AG04449 (cell line): ENCODE results near the gene ACSF2.
"Not testable (repeated sequence)": the region's sequence is repeated elsewhere in the genome, so short reads cannot be mapped to it uniquely, and the experiment has no call there.

ENCODE experiments used
- CTCF ChIA-PET: fragments of 350-600 bp; formaldehyde crosslinking; extraction: SDS; loops from one replicate; lab custom pipeline; 2021; ENCODE audit warnings: antibody characterized with exemption; lab: Yijun Ruan, JAX
- POLR2A ChIA-PET: fragments of 400-600, 350-600 bp; formaldehyde crosslinking; extraction: SDS; loops from one replicate; lab custom pipeline; 2020; ENCODE audit warnings: antibody characterized with exemption, inconsistent platforms; lab: Yijun Ruan, JAX
- DNase-seq: peaks from one replicate; pipeline ENCODE4 v3.0.0-alpha.2; 2010; ENCODE audit warnings: low read depth, low spot score
- H3K4me3 ChIP-seq: 2 replicates; pipeline ENCODE4 v1.5.1; 2011; ENCODE audit warnings: low read depth, mild to moderate bottlenecking, control low read depth, low read length
- CTCF ChIP-seq: IDR thresholded peaks from one replicate; pipeline ENCODE4 v1.5.1; 2011; ENCODE audit warnings: mild to moderate bottlenecking, moderate library complexity, low read length, control low read depth, inconsistent platforms; ENCODE audit not compliant: insufficient read depth; ENCODE audit errors: missing control alignments

Gene ACSF2

GRCh38 chr17:50471009-50471905 lies 45.2 kb downstream of the ACSF2 start:
- DNase-seq: no peak
- H3K4me3 ChIP-seq: no peak overlapping the region
- no peak for TF ChIP-seq CTCF
- CTCF ChIA-PET: interaction anchor here (0.7 to 2.1 kb wide), 8 partner anchors 8 to 155 kb away, joined by 3 to 9 read pairs (median 4); partner anchors contain the start of gene LRRC59
- POLR2A ChIA-PET: no interaction called here

DNA sequence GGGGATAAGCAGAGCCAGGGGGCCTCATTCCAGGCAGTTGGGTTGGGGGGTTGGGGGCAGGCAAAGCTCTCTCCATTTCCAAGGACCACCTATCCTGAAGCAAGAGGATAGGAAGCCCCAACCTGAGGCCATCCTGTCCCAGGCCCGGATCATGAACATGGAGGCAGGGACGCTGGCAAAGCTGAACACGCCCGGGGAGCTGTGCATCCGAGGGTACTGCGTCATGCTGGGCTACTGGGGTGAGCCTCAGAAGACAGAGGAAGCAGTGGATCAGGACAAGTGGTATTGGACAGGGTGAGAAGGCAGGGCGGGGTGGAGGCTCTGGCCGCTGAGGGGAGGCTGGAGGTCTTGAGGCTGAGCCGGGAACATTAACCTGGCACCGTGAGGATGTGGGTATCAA lies 46.3 kb downstream of the ACSF2 start:
- no peak overlapping the region for H3K4me3 ChIP-seq
- TF ChIP-seq CTCF: no peak
- DNase-seq: no peak
- ChIA-PET POLR2A (no interaction called here), CTCF (interaction anchor here (0.7 to 2.1 kb wide), 14 partner anchors 10 to 154 kb away, joined by 3 to 9 read pairs (median 4); partner anchors contain the start of gene LRRC59)

DNA sequence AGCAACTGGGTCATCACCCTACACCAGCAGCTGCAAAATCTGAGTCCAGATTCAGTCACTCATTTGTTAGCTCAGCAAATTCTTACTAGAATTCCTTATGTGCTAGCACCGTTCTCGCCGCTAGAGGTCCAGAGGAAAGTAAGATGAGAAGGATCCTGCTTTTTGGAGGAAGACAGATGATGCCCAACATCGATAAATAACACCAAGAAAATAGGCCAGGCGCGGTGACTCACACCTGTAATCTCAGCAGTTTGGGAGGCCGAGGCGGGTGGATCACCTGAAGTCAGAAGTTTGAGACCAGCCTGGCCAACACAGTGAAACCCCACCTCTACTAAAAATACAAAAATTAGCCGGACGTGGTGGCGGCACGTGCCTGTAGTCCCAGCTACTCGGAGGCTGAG lies 46.7 kb downstream of the ACSF2 start:
- DNase-seq, H3K4me3 ChIP-seq, POLR2A ChIA-PET: not testable (repeated sequence)
- CTCF ChIA-PET: interaction anchor here (0.7 to 2.1 kb wide), 13 partner anchors 9 to 153 kb away, joined by 3 to 9 read pairs (median 4); partner anchors contain the start of gene LRRC59

DNA sequence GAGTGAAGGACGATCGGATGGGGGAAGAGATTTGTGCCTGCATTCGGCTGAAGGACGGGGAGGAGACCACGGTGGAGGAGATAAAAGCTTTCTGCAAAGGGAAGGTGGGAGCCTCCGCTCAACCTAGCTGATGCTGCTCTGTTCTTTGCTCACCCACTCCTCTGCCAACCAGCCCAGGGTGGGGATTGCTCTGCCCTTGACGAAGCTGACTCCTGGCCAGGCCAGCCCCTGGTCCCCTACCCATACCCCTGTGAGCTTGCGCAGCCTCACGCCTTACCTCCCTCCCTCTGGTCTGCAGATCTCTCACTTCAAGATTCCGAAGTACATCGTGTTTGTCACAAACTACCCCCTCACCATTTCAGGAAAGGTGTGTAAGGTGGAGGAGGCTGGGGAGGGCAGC lies 47.9 kb downstream of the ACSF2 start:
- TF ChIP-seq CTCF: no peak
- POLR2A ChIA-PET: no interaction called here
- no peak overlapping the region for H3K4me3 ChIP-seq
- no peak for DNase-seq
- CTCF ChIA-PET: interaction anchor here (0.6 to 1.6 kb wide), 6 partner anchors 8 to 112 kb away, joined by 3 to 6 read pairs (median 4); no protein-coding TSS in a partner anchor

DNA sequence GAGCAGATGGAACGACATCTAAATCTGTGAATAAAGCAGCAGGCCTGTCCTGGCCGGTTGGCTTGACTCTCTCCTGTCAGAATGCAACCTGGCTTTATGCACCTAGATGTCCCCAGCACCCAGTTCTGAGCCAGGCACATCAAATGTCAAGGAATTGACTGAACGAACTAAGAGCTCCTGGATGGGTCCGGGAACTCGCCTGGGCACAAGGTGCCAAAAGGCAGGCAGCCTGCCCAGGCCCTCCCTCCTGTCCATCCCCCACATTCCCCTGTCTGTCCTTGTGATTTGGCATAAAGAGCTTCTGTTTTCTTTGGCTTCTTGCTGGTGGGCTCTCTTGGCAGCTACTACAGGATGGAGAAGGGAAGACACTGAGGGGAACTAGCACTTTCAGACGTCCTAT lies 48.5 kb downstream of the ACSF2 start:
- ChIA-PET POLR2A (no interaction called here), CTCF (interaction anchor here (0.6 to 1.6 kb wide), 5 partner anchors 8 to 112 kb away, joined by 3 to 7 read pairs (median 3); partner anchors contain the start of gene LRRC59)
- H3K4me3 ChIP-seq: no peak overlapping the region
- TF ChIP-seq CTCF: no peak
- DNase-seq: no peak

DNA sequence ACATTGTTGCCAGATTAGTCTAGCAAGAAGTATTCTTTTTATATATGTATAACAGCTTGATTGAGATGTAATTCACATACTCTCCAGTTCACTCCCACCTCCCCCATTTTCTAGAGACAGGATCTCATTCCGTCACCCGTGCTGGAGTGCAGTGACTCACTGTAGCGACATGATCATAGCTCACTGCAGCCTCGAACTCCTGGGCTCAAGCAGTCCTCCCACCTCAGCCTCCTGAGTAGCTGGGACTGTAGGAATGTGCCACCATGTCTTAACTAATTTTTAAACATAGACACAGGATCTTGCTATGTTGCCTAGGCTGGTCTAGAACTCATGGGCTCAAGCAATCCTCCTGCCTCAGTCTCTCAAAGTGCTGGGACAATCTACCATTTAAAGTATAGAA lies 49.3 kb downstream of the ACSF2 start:
- DNase-seq: no peak
- no peak overlapping the region for H3K4me3 ChIP-seq
- POLR2A ChIA-PET: no interaction called here
- no peak for TF ChIP-seq CTCF
- CTCF ChIA-PET: interaction anchor here (0.9 to 1.5 kb wide), 4 partner anchors 12 to 78 kb away, joined by 3 to 7 read pairs (median 3); partner anchors contain the start of gene LRRC59

- DNase-seq, H3K4me3 ChIP-seq, POLR2A ChIA-PET: not testable (repeated sequence)
- CTCF ChIA-PET: interaction anchor here (1.1 to 3.7 kb wide), 9 partner anchors 8 to 218 kb away, joined by 3 to 38 read pairs (median 4); partner anchors contain the start of gene LRRC59
Measured at GRCh38 chr17:50475775-50476544, 49.9 kb downstream of the ACSF2 start.
